ENCODE measurements around the gene TBCK.
"Not testable (repeated sequence)": the region's sequence is repeated elsewhere in the genome, so short reads cannot be mapped to it uniquely, and the experiment has no call there.

Gene TBCK

GRCh38 chr4:106142616-106143127 lies 173.3 kb downstream of the TBCK start:
- Histone ChIP-seq H3K4me3 (ENCODE audit: low read length) (no peak overlapping the region), H3K56ac (ENCODE audit: low read length) (no peak overlapping the region), H2BK5ac (ENCODE audit: low read length) (no peak overlapping the region), H3K79me1 (ENCODE audit: low read length) (no peaks in the 10 kb centered on the region), H4K5ac (ENCODE audit: low read length) (no peak overlapping the region), H3K23ac (ENCODE audit: low read length) (no peak overlapping the region), H3K36me3 (ENCODE audit: control insufficient read depth, insufficient read depth, low read length) (no peaks in the 10 kb centered on the region), H2BK120ac (ENCODE audit: low read depth, low read length) (no peak overlapping the region), H3K27me3 (ENCODE audit: insufficient read depth, low read length, poor library complexity) (no peaks in the 10 kb centered on the region), H3K79me2 (ENCODE audit: control insufficient read depth, insufficient read depth, low read length) (no peaks in the 10 kb centered on the region), H3K4ac (ENCODE audit: low read depth, low read length) (no peak overlapping the region), H3K4me2 (ENCODE audit: low read length) (no peak overlapping the region), H4K8ac (ENCODE audit: low read depth, low read length) (no peak overlapping the region), H3K9ac (ENCODE audit: low read length) (no peak overlapping the region), H3K27ac (ENCODE audit: low read depth, low read length) (no peak overlapping the region), H3K4me1 (ENCODE audit: control insufficient read depth, low read depth, low read length) (no peaks in the 10 kb centered on the region), H2AK5ac (ENCODE audit: low read length) (no peak overlapping the region), H2BK15ac (replicated peaks; ENCODE audit: low read depth) (no peak overlapping the region), H3K18ac (ENCODE audit: low read length) (no peak overlapping the region)
- WGBS (ENCODE audit: extremely low coverage, insufficient coverage, low lambda C conversion rate) = 100% methylated on average over 1 of the region's 3 CpGs
- DNase-seq = no peak

- Histone ChIP-seq H3K27me3 (ENCODE audit: insufficient read depth, low read length, poor library complexity) (no peaks in the 10 kb centered on the region), H3K56ac (ENCODE audit: low read length) (no peak overlapping the region), H3K4me1 (ENCODE audit: control insufficient read depth, low read depth, low read length) (no peaks in the 10 kb centered on the region), H2BK15ac (replicated peaks; ENCODE audit: low read depth) (no peak overlapping the region), H3K79me1 (ENCODE audit: low read length) (no peaks in the 10 kb centered on the region), H4K5ac (ENCODE audit: low read length) (no peak overlapping the region), H4K8ac (ENCODE audit: low read depth, low read length) (no peak overlapping the region), H3K23ac (ENCODE audit: low read length) (no peak overlapping the region), H3K9ac (ENCODE audit: low read length) (no peak overlapping the region), H3K4me3 (ENCODE audit: low read length) (no peak overlapping the region), H3K79me2 (ENCODE audit: control insufficient read depth, insufficient read depth, low read length) (no peaks in the 10 kb centered on the region), H2AK5ac (ENCODE audit: low read length) (no peak overlapping the region), H2BK5ac (ENCODE audit: low read length) (no peak overlapping the region), H3K18ac (ENCODE audit: low read length) (no peak overlapping the region), H3K4ac (ENCODE audit: low read depth, low read length) (no peak overlapping the region), H3K36me3 (ENCODE audit: control insufficient read depth, insufficient read depth, low read length) (no peaks in the 10 kb centered on the region), H2BK120ac (ENCODE audit: low read depth, low read length) (no peak overlapping the region), H3K4me2 (ENCODE audit: low read length) (no peak overlapping the region), H3K27ac (ENCODE audit: low read depth, low read length) (no peak overlapping the region)
- DNase-seq = no peak
- WGBS (ENCODE audit: extremely low coverage, insufficient coverage, low lambda C conversion rate) = no CpG with 5 or more reads among the region's 1 CpG
Observed at GRCh38 chr4:106140601-106141000, 175.4 kb downstream of the TBCK start.

DNA sequence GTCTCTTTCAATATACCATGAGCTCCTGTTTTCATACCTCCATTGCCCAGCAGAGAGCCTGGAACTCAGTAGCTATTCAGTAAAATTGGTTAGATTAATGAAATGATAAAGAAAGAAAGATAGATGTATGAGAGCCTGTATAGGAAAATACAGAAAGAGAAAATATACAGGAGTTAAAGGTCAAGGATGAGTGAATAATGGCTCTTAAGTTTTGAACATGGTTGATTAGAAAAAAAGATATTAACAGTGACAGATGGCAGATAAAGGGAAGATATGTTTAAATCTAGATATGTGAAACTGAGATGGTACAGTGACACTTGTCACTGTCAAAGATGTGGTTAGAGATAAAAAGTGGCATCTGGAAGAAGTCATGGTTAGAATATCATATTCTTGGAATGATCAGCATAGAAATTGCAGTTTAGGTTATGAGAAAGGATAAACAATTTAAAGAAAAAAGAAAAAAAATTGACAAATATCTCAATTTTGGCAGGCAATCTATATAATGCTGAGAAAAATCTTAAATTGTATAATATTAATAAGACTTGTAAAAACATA lies 179.2 kb downstream of the TBCK start:
- no peak overlapping the region for H3K9ac ChIP-seq (ENCODE audit: low read length)
- no peak overlapping the region for H3K56ac ChIP-seq (ENCODE audit: low read length)
- H3K4me3 ChIP-seq (ENCODE audit: low read length) = no peak overlapping the region
- no peaks in the 10 kb centered on the region for H3K79me2 ChIP-seq (ENCODE audit: control insufficient read depth, insufficient read depth, low read length)
- no peaks in the 10 kb centered on the region for H3K4me1 ChIP-seq (ENCODE audit: control insufficient read depth, low read depth, low read length)
- H3K18ac ChIP-seq (ENCODE audit: low read length) = no peak overlapping the region
- H3K27me3 ChIP-seq (ENCODE audit: insufficient read depth, low read length, poor library complexity) = no peaks in the 10 kb centered on the region
- no peak overlapping the region for H4K8ac ChIP-seq (ENCODE audit: low read depth, low read length)
- no peak overlapping the region for H3K4ac ChIP-seq (ENCODE audit: low read depth, low read length)
- H2BK120ac ChIP-seq (ENCODE audit: low read depth, low read length) = no peak overlapping the region
- H2AK5ac ChIP-seq (ENCODE audit: low read length) = no peak overlapping the region
- no peaks in the 10 kb centered on the region for H3K36me3 ChIP-seq (ENCODE audit: control insufficient read depth, insufficient read depth, low read length)
- H3K27ac ChIP-seq (ENCODE audit: low read depth, low read length) = no peak overlapping the region
- no peak overlapping the region for H4K5ac ChIP-seq (ENCODE audit: low read length)
- no peak for DNase-seq
- H2BK15ac ChIP-seq (replicated peaks; ENCODE audit: low read depth) = no peak overlapping the region
- no peak overlapping the region for H2BK5ac ChIP-seq (ENCODE audit: low read length)
- no peak overlapping the region for H3K23ac ChIP-seq (ENCODE audit: low read length)
- no peaks in the 10 kb centered on the region for H3K79me1 ChIP-seq (ENCODE audit: low read length)
- no peak overlapping the region for H3K4me2 ChIP-seq (ENCODE audit: low read length)

GRCh38 chr4:106132045-106132444 lies 184.0 kb downstream of the TBCK start:
- H3K4ac ChIP-seq (ENCODE audit: low read depth, low read length) = no peak overlapping the region
- H4K5ac ChIP-seq (ENCODE audit: low read length) = no peak overlapping the region
- no peak overlapping the region for H2BK120ac ChIP-seq (ENCODE audit: low read depth, low read length)
- no peak overlapping the region for H2BK5ac ChIP-seq (ENCODE audit: low read length)
- no peaks in the 10 kb centered on the region for H3K4me1 ChIP-seq (ENCODE audit: control insufficient read depth, low read depth, low read length)
- H3K23ac ChIP-seq (ENCODE audit: low read length) = no peak overlapping the region
- H3K4me2 ChIP-seq (ENCODE audit: low read length) = no peak overlapping the region
- no peaks in the 10 kb centered on the region for H3K36me3 ChIP-seq (ENCODE audit: control insufficient read depth, insufficient read depth, low read length)
- H3K79me1 ChIP-seq (ENCODE audit: low read length) = no peaks in the 10 kb centered on the region
- no peak overlapping the region for H3K56ac ChIP-seq (ENCODE audit: low read length)
- no peak overlapping the region for H3K18ac ChIP-seq (ENCODE audit: low read length)
- no peaks in the 10 kb centered on the region for H3K79me2 ChIP-seq (ENCODE audit: control insufficient read depth, insufficient read depth, low read length)
- H3K27me3 ChIP-seq (ENCODE audit: insufficient read depth, low read length, poor library complexity) = no peaks in the 10 kb centered on the region
- DNase-seq = no peak
- H3K27ac ChIP-seq (ENCODE audit: low read depth, low read length) = no peak overlapping the region
- no peak overlapping the region for H3K9ac ChIP-seq (ENCODE audit: low read length)
- H2BK15ac ChIP-seq (replicated peaks; ENCODE audit: low read depth) = no peak overlapping the region
- no peak overlapping the region for H4K8ac ChIP-seq (ENCODE audit: low read depth, low read length)
- H2AK5ac ChIP-seq (ENCODE audit: low read length) = no peak overlapping the region
- no peak overlapping the region for H3K4me3 ChIP-seq (ENCODE audit: low read length)

DNA sequence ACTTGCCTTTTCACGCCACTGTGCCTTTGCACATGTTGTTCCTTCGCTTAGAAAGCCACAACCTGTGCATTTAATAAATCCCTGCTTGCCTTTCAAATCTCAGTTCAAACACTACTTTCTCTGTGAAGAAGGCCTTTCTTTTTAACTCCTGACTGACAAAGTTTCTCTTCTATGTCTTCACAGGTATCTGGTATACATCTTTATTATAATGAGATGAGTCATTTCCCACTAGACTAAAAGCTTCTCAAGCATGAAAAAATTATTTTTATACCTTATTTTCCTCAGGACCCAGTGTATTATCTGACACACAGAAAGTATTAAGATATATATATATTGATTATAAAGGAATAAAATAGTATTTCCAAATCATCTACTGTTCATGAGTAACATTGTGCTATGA lies 189.9 kb downstream of the TBCK start:
- no peak overlapping the region for H3K56ac ChIP-seq (ENCODE audit: low read length)

DNA sequence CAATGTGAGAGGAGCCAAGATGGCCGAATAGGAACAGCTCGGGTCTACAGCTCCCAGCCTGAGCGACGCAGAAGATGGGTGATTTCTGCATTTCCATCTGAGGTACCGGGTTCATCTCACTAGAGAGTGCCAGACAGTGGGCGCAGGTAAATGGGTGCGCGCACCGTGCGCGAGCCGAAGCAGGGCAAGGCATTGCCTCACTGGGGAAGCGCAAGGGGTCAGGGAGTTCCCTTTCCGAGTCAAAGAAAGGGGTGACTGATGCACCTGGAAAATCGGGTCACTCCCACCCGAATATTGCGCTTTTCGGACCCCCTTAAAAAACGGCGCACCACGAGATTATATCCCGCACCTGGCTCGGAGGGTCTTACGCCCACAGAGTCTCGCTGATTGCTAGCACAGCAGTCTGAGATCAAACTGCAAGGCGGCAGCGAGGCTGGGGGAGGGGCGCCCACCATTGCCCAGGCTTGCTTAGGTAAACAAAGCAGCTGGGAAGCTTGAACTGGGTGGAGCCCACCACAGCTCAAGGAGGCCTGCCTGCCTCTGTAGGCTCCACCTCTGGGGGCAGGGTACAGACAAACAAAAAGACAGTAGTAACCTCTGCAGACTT lies 196.0 kb downstream of the TBCK start:
- H3K79me1 ChIP-seq (ENCODE audit: low read length); H2BK120ac ChIP-seq (ENCODE audit: low read depth, low read length); H3K9ac ChIP-seq (ENCODE audit: low read length); H3K4me3 ChIP-seq (ENCODE audit: low read length); H4K8ac ChIP-seq (ENCODE audit: low read depth, low read length); H4K5ac ChIP-seq (ENCODE audit: low read length); H3K79me2 ChIP-seq (ENCODE audit: control insufficient read depth, insufficient read depth, low read length); H3K36me3 ChIP-seq (ENCODE audit: control insufficient read depth, insufficient read depth, low read length); H2BK15ac ChIP-seq (replicated peaks; ENCODE audit: low read depth); H3K27ac ChIP-seq (ENCODE audit: low read depth, low read length); H3K4me2 ChIP-seq (ENCODE audit: low read length); H3K23ac ChIP-seq (ENCODE audit: low read length); DNase-seq; H2AK5ac ChIP-seq (ENCODE audit: low read length); H3K4me1 ChIP-seq (ENCODE audit: control insufficient read depth, low read depth, low read length); H2BK5ac ChIP-seq (ENCODE audit: low read length); H3K27me3 ChIP-seq (ENCODE audit: insufficient read depth, low read length, poor library complexity); H3K18ac ChIP-seq (ENCODE audit: low read length); H3K4ac ChIP-seq (ENCODE audit: low read depth, low read length); H3K56ac ChIP-seq (ENCODE audit: low read length): not testable (repeated sequence)
- WGBS (ENCODE audit: extremely low coverage, insufficient coverage, low lambda C conversion rate) = no CpG with 5 or more reads among the region's 28 CpGs

More for the DNA sequence above, 189.9 kb downstream of the TBCK start:
- no peaks in the 10 kb centered on the region for H3K79me2 ChIP-seq (ENCODE audit: control insufficient read depth, insufficient read depth, low read length)
- no peaks in the 10 kb centered on the region for H3K36me3 ChIP-seq (ENCODE audit: control insufficient read depth, insufficient read depth, low read length)
- H3K27ac ChIP-seq (ENCODE audit: low read depth, low read length) = no peak overlapping the region
- no CpG with 5 or more reads among the region's 2 CpGs for WGBS (ENCODE audit: extremely low coverage, insufficient coverage, low lambda C conversion rate)
- DNase-seq = no peak
- no peaks in the 10 kb centered on the region for H3K4me1 ChIP-seq (ENCODE audit: control insufficient read depth, low read depth, low read length)
- H2BK15ac ChIP-seq (replicated peaks; ENCODE audit: low read depth) = no peak overlapping the region
- H3K79me1 ChIP-seq (ENCODE audit: low read length) = no peaks in the 10 kb centered on the region
- no peak overlapping the region for H3K4me3 ChIP-seq (ENCODE audit: low read length)
- H2BK5ac ChIP-seq (ENCODE audit: low read length) = no peak overlapping the region
- H3K23ac ChIP-seq (ENCODE audit: low read length) = no peak overlapping the region
- H4K5ac ChIP-seq (ENCODE audit: low read length) = no peak overlapping the region
- H3K4ac ChIP-seq (ENCODE audit: low read depth, low read length) = no peak overlapping the region
- no peak overlapping the region for H3K4me2 ChIP-seq (ENCODE audit: low read length)
- no peak overlapping the region for H3K18ac ChIP-seq (ENCODE audit: low read length)
- no peak overlapping the region for H2AK5ac ChIP-seq (ENCODE audit: low read length)
- no peak overlapping the region for H4K8ac ChIP-seq (ENCODE audit: low read depth, low read length)
- no peaks in the 10 kb centered on the region for H3K27me3 ChIP-seq (ENCODE audit: insufficient read depth, low read length, poor library complexity)
- H2BK120ac ChIP-seq (ENCODE audit: low read depth, low read length) = no peak overlapping the region
- no peak overlapping the region for H3K9ac ChIP-seq (ENCODE audit: low read length)

Measured in mesendoderm (in vitro differentiated cells).